CD14-positive monocyte (primary cell): ENCODE data around the gene CUBN. TPM values are rescaled to one million over a fixed set of nuclear protein-coding genes. Genes with fewer than 3 reads are reported as not detected.

Experiments
- DNase-seq, 3 donors: peaks; one replicate each; pipeline ENCODE4 v3.0.0-alpha.2; 2011 to 2022
- H2AFZ ChIP-seq: 2 replicates; pipeline ENCODE4 v1.6.0; 2012; ENCODE audit warnings: mild to moderate bottlenecking, low read depth, low read length, inconsistent platforms; ENCODE audit not compliant: insufficient read depth, poor library complexity, severe bottlenecking
- H3K27ac ChIP-seq, 2 donors: 1 replicate in 1 of 2; 2 replicates in 1 of 2; pipeline ENCODE4 v1.5.1; 2012 to 2013; ENCODE audit warnings: low read length in 2 of 2, control low read depth in 1 of 2, inconsistent platforms in 1 of 2, low read depth in 1 of 2, mild to moderate bottlenecking in 1 of 2
- H3K27me3 ChIP-seq, 2 donors: one replicate each; pipeline versions ENCODE4 v1.6.0 to v1.6.1; 2011 to 2013; ENCODE audit warnings: low read length in 2 of 2; ENCODE audit not compliant: control insufficient read depth in 2 of 2, insufficient read depth in 2 of 2
- H3K36me3 ChIP-seq, 2 donors: replicated peaks in 1 of 2; 1 replicate in 1 of 2; 2 replicates in 1 of 2; pipeline versions ENCODE4 v1.5.1 to v1.6.1; 2012 to 2013; ENCODE audit warnings: low read length in 2 of 2, control low read depth in 1 of 2, inconsistent platforms in 1 of 2, mild to moderate bottlenecking in 1 of 2; ENCODE audit not compliant: insufficient read depth in 2 of 2, control insufficient read depth in 1 of 2
- H3K4me1 ChIP-seq, 2 donors: 1 replicate in 1 of 2; 2 replicates in 1 of 2; pipeline versions ENCODE4 v1.5.1 to v1.6.1; 2012 to 2013; ENCODE audit warnings: low read length in 2 of 2, control low read depth in 1 of 2, inconsistent platforms in 1 of 2, mild to moderate bottlenecking in 1 of 2, moderate library complexity in 1 of 2; ENCODE audit not compliant: insufficient read depth in 2 of 2, control insufficient read depth in 1 of 2
- H3K4me2 ChIP-seq: replicated peaks from 2 replicates; pipeline ENCODE3; 2012; ENCODE audit warnings: low read length, moderate library complexity, mild to moderate bottlenecking; ENCODE audit not compliant: poor library complexity, severe bottlenecking; ENCODE audit errors: extremely low read depth
- H3K4me3 ChIP-seq, 3 experiments: fragments of 200-600 bp in 1 of 3; sonication (generic) in 1 of 3; replicated peaks in 1 of 3; 1 replicate in 2 of 3; 2 replicates in 1 of 3; pipeline ENCODE4 v1.5.1; 2011 to 2013; ENCODE audit warnings: low read length in 3 of 3, mild to moderate bottlenecking in 3 of 3, control low read depth in 2 of 3, low read depth in 2 of 3, inconsistent platforms in 1 of 3, moderate library complexity in 1 of 3
- H3K79me2 ChIP-seq: 2 replicates; pipeline ENCODE4 v1.6.0; 2012; ENCODE audit warnings: mild to moderate bottlenecking, control low read depth, inconsistent platforms, low read length, moderate library complexity; ENCODE audit not compliant: insufficient read depth
- H3K9ac ChIP-seq: 2 replicates; pipeline ENCODE4 v1.6.0; 2017; ENCODE audit warnings: low read length, mild to moderate bottlenecking; ENCODE audit not compliant: insufficient read depth, poor library complexity, severe bottlenecking
- H3K9me3 ChIP-seq, 2 donors: replicated peaks in 1 of 2; 1 replicate in 1 of 2; 2 replicates in 1 of 2; pipeline versions ENCODE4 v1.5.1 to v1.6.1; 2012 to 2013; ENCODE audit warnings: low read length in 2 of 2, control low read depth in 1 of 2; ENCODE audit not compliant: control insufficient read depth in 1 of 2, insufficient read depth in 1 of 2
- H4K20me1 ChIP-seq: 2 replicates; pipeline ENCODE4 v1.6.0; 2012; ENCODE audit warnings: mild to moderate bottlenecking, low read length, control low read depth, moderate library complexity; ENCODE audit not compliant: insufficient read depth
- H3K27ac Mint-ChIP-seq, 7 donors: one replicate each; pipeline ENCODE4 v1.8.0; 2020; ENCODE audit warnings: mild to moderate bottlenecking in 7 of 7, mixed read lengths in 7 of 7, moderate library complexity in 6 of 7, inconsistent platforms in 2 of 7
- H3K27me3 Mint-ChIP-seq, 3 donors: one replicate each; pipeline ENCODE4 v1.8.0; 2021 to 2022; ENCODE audit warnings: low read depth in 3 of 3, mild to moderate bottlenecking in 3 of 3, mixed read lengths in 3 of 3, moderate library complexity in 3 of 3, inconsistent platforms in 1 of 3
- H3K36me3 Mint-ChIP-seq, 2 donors: one replicate each; pipeline ENCODE4 v1.8.0; 2020; ENCODE audit warnings: mixed read lengths in 2 of 2, inconsistent platforms in 1 of 2, mild to moderate bottlenecking in 1 of 2
- H3K4me1 Mint-ChIP-seq: one replicate; pipeline ENCODE4 v1.8.0; 2020; ENCODE audit warnings: mild to moderate bottlenecking, mixed read lengths
- H3K4me3 Mint-ChIP-seq, 2 donors: one replicate each; pipeline ENCODE4 v1.8.0; 2020; ENCODE audit warnings: mild to moderate bottlenecking in 2 of 2, mixed read lengths in 2 of 2, moderate library complexity in 1 of 2
- H3K9me3 Mint-ChIP-seq, 7 donors: one replicate each; pipeline ENCODE4 v1.8.0; 2020 to 2022; ENCODE audit warnings: mixed read lengths in 7 of 7, mild to moderate bottlenecking in 6 of 7, moderate library complexity in 6 of 7, inconsistent platforms in 2 of 7
- CTCF ChIP-seq: fragments of 200-600 bp; IDR thresholded peaks from one replicate; pipeline ENCODE4 v1.8.0; 2022; ENCODE audit warnings: antibody characterized with exemption, mild to moderate bottlenecking
- WGBS: methylation state at CpG from one replicate; pipeline ENCODE4 v1.1.5; 2013; ENCODE audit warnings: missing lambda C conversion rate; ENCODE audit not compliant: insufficient coverage; 5-methylcytosine and 5-hydroxymethylcytosine counted together
- intact Hi-C, 2 donors: fragments of 100-400 bp; cut with micrococcal nuclease; formaldehyde crosslinking; loops; one replicate each; pipeline versions ENCODE4 v1.15.0 to v1.15.1; 2023
- polyA plus RNA-seq, 3 donors: library from polyadenylated mRNA; depleted of rRNA in 1 of 3; unstranded in 2 of 3; stranded (reverse) in 1 of 3; fragments of 300-500 nt in 2 of 3; fragments of >200 nt in 1 of 3; fragmentation: Illumina TruSeq in 2 of 3; gene quantifications; 1 replicate in 2 of 3; 2 replicates in 1 of 3; pipeline ENCODE4 v1.2.3, GENCODE V29; 2012 to 2021

CUBN gene
- polyA plus RNA-seq, 3 donors = 0.95 TPM; not detected in 2

GRCh38 chr10:16891375-16892313 is 238.0 kb downstream of the CUBN start:
- Histone ChIP-seq H3K4me1 (peaks cover 3 to 9% of the 10 kb centered on the region in 2 donors), H3K79me2 (no peaks in the 10 kb centered on the region), H2AFZ (peak overlapping the region; percentile 29), H3K9ac (no peak overlapping the region), H4K20me1 (no peaks in the 10 kb centered on the region), H3K4me2 (peak overlapping the region; percentile 52), H3K27ac (no peak overlapping the region), H3K4me3 (no peak overlapping the region), H3K27me3 (peaks cover 0 to 4% of the 10 kb centered on the region in 2 donors), H3K36me3 (no peaks in the 10 kb centered on the region), H3K9me3 (no peaks in the 10 kb centered on the region)
- intact Hi-C loops = no loop called here
- H3K27me3 Mint-ChIP-seq = peaks cover 4 to 11% (median 9%) of the 10 kb centered on the region in 3 donors
- H3K9me3 Mint-ChIP-seq = peaks cover 0 to 1% (median 0%) of the 10 kb centered on the region in 7 donors
- peak overlapping the region in 1 of 2 donors; percentile 72 for H3K4me3 Mint-ChIP-seq
- peaks cover 5% of the 10 kb centered on the region for H3K4me1 Mint-ChIP-seq
- H3K27ac Mint-ChIP-seq = peak overlapping the region in 1 of 7 donors; percentile 10
- peak; percentile 42 to 75 (median 66) for DNase-seq
- TF ChIP-seq CTCF = peak; percentile 48
- peaks cover 0 to 1% of the 10 kb centered on the region in 2 donors for H3K36me3 Mint-ChIP-seq
- WGBS = 0% methylated on average over 7 of the region's 12 CpGs

- Histone ChIP-seq H3K9me3 (no peaks in the 10 kb centered on the region), H3K27ac (no peak overlapping the region), H3K4me3 (no peak overlapping the region), H3K27me3 (peaks cover 0 to 4% of the 10 kb centered on the region in 2 donors), H4K20me1 (no peaks in the 10 kb centered on the region), H3K4me1 (peaks cover 3 to 9% of the 10 kb centered on the region in 2 donors), H3K9ac (no peak overlapping the region), H3K4me2 (no peak overlapping the region), H3K79me2 (no peaks in the 10 kb centered on the region), H3K36me3 (no peaks in the 10 kb centered on the region), H2AFZ (no peak overlapping the region)
- peaks cover 0 to 1% (median 0%) of the 10 kb centered on the region in 7 donors for H3K9me3 Mint-ChIP-seq
- intact Hi-C loops = no loop called here
- H3K4me1 Mint-ChIP-seq = peaks cover 5% of the 10 kb centered on the region
- H3K27me3 Mint-ChIP-seq = peaks cover 4 to 11% (median 9%) of the 10 kb centered on the region in 3 donors
- no peak overlapping the region for H3K27ac Mint-ChIP-seq
- no peak for DNase-seq
- H3K36me3 Mint-ChIP-seq = no peaks in the 10 kb centered on the region
- peak overlapping the region in 1 of 2 donors; percentile 72 for H3K4me3 Mint-ChIP-seq
- 90% methylated on average over 4 of the region's 6 CpGs for WGBS
- TF ChIP-seq CTCF = no peak
Measured at GRCh38 chr10:16890691-16891090, 238.9 kb downstream of the CUBN start.
